ELF-1 (cell line): Measurements from ENCODE around the gene VOPP1.

Experiments
- DNase-seq: peaks from one replicate; pipeline ENCODE4 v3.0.0-alpha.2; 2016; ENCODE audit warnings: low read depth, low spot score

VOPP1 gene

DNA sequence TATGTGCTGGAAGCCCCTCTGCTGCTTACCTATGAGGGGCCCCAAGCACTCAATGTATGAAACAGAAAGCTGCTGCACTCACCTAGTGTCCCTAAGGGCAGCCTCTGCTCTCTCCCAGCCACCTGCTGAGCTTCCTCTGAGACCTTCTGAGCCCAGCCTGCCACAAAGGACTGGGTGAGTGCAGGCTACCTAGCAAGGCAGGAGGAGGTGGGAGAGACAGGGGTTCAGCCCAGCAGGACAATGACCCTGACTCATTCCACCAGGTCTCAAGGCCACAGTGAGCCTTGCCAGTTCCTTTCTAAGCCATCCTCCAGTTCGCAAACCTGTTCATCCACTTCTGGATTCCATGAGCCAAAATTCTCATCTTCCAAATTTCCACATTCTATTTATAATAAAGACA lies 16.3 kb downstream of the VOPP1 start:
- no peak for DNase-seq

DNA sequence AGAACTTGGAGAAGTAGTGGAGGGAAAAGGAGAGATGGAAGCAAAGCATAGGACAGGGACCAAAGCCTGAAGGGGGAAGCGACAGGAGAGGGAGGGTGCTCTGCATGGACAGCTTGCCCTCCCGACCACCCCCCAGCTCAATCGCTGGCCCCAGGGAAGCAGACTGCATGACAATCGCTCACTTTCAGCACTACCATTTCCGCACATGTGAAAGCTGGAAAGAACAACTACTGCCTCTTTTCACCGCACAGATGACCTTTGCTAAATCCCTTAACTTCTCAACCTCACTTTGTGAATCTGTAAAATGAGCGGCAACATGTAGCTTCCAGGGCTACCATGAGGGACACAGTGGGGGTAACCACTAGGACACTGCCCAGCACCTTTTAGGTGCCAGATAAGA lies 17.1 kb downstream of the VOPP1 start:
- peak; percentile 59 for DNase-seq

DNA sequence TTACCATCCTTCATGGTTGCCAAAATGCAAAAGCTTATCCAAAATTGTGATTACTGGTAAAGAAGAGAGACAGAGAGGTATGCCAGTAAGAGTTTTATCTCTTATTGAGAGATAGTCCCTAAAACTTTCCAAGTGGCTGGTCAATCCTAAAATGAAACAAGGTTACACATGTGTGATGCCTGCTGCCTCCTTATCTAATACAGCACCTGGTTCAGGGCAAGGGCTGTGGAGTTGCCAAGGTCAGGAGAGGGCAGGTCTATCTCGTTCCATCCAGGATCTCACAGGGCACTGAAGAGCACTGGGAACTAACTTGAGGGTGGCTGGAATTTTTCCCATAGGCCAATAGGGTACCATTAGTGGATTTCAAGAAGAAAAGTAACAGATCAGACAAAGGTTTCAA lies 18.3 kb downstream of the VOPP1 start:
- no peak for DNase-seq

DNA sequence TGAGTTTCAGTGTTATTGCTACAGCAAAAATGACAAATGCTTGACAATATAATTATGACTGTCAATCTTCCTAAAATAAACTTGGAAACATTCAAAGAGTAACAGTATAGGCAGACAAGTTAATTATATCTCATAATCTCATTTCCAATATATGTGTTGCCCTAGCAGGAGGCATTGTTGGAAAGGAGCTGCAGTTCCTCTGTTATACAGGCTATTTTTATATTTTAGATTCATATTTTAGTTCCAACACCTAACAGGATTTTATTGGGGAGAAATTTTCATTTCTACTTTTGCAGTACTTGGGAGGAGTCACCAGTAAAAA lies 19.3 kb downstream of the VOPP1 start:
- DNase-seq = no peak

DNA sequence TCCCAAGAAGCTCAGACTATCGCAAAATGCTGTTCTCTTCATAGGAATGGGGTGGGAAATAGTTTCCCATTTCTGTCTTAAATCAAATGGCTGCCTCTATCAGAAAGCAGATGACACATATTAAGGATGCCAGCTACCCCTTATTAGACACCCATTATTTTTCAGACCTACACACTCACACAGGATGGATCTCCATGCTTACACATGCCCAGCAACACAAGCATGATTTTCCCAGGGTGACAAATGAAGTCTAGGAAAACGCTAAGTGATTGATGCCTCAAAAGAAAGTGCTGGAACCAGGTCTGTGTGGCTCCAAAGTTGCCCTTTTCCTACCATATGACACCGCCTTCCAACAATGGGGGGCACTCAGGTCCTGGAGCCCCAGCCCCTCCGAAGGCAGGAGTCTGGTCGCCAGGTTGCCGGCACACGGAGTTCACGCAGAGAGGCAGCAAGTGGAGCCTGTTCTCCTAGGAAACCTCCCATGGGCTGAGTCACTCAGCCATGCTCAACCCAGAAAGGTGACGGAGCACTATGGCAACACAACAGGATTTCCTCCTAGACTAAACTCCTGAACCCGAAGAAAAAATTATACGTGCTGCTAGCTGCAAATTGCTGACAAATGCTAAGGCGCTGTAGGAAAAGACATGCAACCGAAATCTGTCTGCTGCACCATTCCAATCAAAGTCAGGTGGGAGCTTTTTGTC lies 19.8 kb downstream of the VOPP1 start:
- DNase-seq = no peak

DNA sequence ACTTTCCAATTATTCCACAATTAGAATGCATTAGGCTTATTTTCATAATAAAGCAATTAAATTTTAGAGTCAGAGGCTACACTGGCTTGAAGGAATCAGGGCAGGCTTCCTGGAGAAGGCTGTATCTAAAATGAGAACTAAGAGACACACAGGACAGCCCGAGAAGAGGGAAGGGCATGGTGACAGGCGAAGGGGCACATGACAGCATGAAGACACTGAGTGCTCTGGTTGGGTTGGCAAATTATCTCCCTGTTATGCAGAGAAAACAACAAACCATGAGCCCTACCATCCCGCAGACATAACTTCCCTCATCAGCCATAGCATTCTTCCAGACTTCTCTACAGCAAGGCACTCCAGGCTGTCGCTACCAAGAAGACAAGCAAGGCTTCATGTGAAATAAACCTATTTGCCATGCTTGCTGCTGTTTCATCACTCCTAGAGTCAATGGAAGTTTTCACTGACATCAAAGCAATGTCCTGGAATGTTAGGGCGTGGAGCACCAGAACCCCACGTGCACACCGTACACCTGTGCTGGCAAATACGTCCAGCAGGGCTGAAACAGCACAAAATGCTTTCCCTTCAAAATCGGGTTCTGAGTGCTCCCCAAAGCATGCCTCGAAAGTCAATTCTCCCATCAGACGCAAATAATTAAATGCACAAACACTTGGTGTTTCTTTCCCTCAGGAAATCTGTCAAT lies 21.3 kb downstream of the VOPP1 start:
- no peak for DNase-seq

DNA sequence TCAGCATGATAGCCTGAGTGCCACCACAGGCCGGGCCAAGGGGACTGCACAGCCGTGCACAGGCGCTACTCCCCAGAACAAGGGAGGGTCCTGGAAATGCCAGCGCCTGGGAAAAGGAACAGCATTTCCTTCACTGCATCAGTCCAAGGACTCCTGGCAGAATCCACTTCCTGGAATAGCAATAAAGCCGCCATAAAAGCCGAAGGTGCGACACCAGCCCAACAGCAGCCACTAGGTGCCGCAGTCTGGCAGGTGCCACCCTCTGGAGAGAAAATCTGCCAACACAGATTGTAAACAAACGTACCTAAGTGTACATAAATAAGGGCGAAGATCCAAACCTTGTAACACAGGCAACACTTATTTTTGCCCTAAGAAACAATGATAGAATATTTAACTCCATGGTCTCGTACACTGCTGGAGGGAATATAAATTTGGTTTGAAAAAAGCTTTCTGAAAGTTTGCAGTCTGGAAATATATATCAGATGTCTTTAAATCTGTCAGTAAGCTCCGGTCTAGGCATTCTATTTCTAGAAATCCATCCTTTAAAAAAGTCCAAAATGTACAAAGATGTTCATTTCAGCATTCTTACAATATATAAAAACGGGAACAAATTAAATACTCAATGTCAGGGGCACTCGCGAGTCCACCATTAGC lies 22.2 kb downstream of the VOPP1 start:
- no peak for DNase-seq

DNA sequence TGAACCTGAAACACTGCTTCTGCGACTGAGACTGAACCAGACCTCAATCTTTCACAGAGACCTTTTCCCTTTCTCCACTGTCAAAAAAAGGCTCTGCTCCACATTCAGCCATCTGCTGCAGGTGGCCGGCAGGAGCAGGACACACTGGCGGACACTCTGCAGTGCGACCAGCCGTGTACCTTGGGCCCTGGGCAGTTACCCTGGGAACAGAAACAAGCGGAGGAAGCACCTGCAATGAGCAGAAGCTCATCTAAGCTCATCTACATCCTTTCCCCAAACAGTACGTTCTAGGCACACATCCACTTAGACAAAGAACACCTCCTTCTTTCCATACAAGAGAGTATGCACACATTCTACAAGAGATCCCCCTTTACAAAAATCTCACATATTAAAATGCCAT lies 22.8 kb downstream of the VOPP1 start:
- DNase-seq = no peak

DNA sequence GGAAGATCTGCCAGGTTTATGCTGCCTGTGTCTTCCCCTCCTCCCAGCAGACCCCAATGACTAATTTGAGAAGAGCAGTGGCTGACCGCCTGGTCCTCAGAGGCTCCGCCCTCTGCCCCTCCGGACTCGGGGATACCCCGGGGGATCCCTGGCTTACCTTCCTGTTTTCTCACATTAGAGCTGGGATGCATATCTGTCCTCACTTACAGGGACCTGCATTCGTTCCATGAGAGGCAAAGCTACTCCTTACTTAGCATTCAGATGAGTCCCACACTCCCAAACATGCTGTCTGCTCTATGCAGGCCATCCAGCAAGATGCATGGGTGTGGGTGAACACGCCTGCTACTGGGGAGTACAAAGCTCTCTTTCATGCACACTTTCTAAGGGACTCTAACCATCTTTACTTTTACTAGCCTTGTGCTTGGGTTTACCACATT lies 24.0 kb downstream of the VOPP1 start:
- DNase-seq = no peak

DNA sequence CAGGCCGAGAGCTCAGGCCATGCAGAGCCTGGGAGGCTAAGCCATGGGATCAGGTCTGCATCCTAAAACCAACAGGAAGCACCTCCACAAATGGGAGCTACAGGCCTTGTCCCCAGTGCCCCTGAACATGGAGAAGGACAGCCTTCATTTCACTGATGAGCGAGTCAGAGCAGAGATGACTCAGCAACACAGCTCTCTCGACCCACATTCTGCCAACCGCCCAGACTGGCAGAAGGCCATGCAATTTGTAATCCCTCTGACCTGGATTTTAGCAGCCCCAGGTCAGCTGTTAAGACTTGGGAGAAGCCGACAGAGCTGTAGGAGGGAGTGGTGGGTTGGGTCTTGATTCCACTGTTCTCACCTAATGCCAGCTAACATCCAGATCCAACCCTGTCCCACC lies 25.5 kb downstream of the VOPP1 start:
- no peak for DNase-seq

DNA sequence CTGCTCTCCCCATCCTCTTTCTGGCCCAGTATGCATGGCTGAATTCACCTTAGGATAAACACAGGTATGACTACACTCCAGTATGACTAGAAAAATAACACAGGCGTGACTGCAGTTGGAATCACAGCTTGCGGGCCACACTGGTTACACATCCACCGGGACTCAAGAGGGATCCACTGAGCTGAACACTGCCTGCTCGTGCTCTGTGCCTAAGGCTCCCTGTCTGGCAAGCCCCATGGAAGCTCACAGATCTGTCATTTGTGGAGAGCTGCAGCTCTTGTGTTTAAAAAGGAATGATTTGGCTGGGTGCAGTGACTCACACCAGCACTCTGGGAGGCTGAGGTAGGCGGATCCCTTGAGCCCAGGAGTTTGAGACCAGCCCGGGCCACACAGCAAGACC lies 26.8 kb downstream of the VOPP1 start:
- DNase-seq = no peak

DNA sequence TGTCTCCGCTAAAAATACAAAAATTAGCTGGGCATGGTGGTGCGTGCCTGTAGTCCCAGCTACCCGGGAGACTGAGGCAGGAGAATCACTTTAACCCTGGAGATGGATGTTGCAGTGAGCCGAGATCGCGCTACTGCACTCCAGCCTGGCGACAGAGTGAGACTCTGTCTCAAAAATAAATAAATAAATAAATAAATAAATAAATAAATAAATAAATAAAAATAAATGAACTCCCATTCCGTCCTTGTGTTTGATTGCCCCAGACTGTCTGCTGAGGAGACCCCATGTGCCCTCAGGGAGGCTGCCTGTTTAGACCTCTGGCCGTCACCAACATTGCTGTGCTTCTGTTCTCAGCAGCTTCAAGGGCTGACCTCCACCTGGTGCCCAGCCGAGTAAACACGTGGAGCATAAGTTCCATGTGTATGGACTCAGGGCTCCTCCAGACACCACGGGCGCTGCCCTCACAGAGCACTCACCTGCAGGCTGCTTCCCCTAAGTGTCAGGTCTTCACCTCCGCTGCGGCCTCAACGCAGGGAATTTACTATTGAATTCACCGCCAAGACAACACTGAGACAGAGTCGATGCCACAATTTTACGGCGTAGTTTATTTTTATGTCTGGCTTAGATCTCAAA lies 32.0 kb downstream of the VOPP1 start:
- no peak for DNase-seq

DNA sequence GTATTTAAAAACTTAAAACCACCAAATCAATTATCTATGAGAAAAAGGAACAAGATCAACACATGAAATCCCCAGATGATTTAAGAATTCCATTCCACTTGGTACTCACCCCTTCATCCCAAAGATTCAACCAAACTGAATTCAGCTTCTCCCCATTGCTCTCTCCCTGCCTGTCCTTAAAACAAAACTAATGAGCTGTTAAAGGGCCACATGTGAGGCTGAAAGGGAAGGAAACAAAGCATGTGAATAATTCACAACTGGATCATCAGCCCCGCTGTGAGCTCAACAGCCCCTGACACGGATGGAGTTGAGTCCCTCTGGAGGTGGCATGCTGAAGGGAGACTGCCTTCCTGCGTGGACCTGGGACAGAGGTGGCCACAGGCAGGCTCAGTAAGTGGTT lies 32.9 kb downstream of the VOPP1 start:
- peak; percentile 66 for DNase-seq

DNA sequence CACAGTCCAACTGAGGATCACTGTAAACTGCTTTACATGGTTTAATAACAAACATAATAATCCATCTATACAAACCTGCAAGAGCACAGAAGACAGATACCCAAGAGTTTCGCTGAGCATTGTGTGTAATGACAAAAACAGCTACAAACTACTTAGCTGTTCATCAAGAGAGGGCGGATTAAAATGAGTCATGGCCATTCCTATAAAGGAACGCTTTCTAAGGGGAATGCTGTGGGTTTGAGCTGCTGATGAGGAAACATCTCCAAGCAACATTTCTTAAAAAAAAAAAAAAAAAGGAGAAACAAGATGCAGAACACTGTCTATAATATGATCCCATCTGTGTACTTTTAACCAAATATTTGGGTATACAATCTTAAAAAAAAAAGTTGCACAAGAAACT lies 33.8 kb downstream of the VOPP1 start:
- no peak for DNase-seq

DNA sequence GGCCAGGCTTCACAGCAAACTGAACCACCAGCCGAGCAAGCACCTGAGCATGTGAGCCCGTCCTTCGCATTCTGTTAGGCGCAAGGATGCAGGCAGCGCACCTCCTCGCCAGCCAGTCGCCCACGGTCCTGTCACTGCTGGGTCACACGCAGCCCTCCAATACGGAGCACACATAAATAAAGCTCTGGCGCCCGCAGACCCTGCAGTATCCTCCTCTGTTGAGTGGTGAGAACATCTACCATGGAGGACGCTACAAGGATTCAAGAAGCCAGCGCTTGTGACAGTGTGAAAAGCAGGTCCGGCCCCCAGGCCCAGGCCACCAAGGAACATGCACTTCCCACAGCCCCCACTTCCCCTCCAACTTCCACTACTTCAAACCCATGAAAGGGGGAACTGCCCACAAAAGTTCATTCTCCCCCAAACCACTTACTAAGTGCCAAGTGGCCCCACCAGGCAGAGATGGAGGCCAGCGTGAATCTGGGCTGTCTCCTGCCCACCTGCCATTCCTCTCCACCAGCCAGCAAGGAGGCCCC lies 34.8 kb downstream of the VOPP1 start:
- DNase-seq = no peak

DNA sequence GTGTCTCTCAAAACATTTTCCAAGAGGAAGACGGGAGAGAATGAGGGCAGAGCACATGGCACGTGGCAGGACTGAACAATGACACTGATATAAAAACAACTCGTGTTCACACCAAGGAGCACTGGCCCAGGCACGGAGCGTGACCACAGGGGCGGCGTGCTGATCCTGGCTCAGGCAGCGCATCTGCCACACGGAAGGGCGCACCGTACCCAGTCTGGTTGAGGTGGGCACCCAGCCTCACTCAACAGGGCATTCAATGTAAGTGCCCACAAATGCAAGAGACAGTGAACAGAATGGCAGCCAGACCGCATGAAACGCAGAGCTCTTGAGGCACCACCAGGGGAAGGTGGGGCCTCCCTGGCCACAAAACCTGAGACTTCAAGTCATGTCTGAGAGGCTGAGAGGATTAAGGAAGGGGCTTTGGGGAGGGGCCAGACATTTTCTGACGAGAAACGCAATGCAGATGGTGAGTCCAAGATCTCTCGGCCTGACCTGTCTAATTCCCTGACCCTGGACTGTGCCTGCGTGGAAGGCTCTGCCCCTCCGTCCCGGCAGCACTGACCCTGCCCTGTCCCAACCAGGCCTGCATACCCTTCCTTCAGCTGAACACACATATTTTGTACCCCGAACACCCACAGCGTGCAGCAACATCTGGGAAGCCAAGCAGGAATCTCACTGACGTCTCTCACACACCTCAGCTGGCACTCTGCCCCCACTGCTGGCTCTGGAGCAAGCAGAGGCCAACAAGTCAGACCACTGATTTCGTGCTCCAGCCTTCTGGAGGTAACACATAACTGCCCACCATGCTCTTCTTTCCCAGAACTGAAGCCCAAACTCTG lies 35.5 kb downstream of the VOPP1 start:
- no peak for DNase-seq

DNA sequence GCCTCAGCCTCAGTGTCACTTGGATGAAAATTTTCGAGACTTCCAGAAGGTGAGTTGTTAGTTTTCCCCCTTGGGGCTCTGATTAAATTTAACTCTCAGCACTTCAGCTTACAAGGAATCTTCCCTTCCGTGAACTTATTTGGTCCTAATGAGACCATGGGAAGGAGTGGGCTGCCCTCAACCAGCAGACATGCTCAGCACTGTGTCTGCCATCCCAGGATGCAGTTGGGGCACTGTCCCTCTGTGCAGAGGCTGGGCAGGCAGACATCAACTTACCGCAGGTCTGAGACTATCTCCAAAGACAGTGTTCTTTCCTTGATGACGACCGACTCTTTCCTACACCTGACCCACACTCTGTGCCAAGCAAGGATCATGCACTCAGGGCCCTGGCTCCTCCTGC lies 36.7 kb downstream of the VOPP1 start:
- DNase-seq = no peak

DNA sequence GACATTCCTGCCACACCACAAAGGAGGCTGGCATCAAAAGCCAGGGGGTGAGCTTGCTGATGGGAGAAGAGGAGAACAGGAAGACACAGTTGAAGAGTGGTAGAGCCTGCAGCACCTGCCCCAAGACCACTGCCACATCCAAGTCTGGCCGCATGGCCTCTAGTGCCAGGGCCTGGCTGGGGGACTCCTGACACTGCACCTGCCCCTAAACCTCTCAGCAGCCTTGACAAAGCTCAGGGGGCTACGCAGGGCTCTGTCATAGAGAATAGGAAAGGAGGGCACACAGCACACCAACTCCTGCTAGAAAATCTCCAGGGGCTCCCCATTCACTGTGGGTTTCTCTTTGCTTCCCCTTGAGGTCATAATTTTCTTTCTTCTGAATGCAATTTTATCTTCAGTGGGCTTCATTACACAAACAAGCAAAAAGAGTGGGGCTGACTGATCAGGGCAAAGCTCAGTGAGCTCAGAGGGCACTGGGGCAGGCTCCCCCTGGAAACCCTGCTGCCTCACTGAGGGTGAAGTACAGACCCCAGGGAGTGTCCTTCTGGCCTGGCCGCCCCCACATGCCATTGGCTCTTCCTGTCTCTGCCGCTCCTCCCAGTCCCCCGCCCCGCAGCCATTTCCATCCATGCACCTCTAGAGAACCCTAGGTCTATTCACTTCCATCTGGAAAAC lies 37.2 kb downstream of the VOPP1 start:
- DNase-seq = no peak

DNA sequence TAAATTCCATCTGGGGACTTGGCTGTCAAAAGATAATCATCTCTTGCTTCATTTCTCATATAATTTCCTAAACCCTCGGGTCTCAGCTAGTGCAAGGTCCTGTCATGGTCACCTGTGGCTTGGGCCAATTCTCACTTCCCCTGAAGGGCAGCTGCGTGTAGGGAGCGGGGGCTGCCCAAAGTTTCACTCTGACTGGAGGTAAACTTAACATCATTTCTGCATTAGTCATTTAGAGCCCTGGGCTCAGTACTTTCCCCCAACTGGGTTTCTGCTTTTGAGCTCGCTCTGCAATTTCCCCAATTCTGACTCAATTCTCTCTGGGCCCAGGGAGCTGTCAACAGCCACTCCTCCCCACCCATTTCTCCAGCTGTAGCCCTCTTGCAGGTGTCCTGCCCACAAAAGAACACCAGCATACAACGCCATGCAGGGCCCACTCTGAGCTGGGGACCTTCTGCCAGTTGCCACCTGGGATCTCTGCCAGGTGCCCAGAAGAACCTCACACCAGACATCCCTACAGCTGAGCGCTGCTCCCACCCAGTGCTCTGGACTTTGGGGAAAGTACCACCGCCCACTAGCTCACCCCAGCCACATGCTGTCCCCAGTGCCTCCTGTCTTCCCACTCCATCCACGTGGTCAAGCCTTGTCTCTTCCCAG lies 37.9 kb downstream of the VOPP1 start:
- DNase-seq = no peak

DNA sequence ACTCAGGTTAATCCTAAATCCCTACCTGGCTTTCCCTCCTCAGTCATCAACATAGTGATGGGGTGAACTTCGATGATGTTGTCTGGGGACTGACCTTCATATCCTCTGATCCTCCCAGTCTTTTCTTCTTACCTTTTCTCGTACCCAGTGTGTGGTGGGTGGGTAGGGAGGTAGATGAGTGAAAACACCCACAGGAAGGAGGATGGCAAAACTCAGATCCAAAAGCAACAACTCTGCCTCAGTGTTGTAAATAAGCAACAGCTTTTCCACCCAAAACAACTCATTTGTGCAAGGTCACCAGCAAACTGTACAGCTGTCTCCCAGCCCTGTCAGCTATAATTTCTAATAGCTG lies 38.6 kb downstream of the VOPP1 start:
- DNase-seq = no peak
